DOHH2 (cell line): ENCODE data around the gene COQ9.

Experiments
- H3F3A ChIP-seq: fragments of 200-600 bp; sonication (generic), shearing (Covaris generic); 2 replicates; pipeline ENCODE4 v1.6.0; 2016; ENCODE audit warnings: antibody characterized with exemption, mild to moderate bottlenecking; ENCODE audit not compliant: control insufficient read depth, insufficient read depth
- H3K27ac ChIP-seq: fragments of 200-600 bp; sonication (generic); 2 replicates; pipeline ENCODE4 v1.5.1; 2014; ENCODE audit warnings: low read depth, mild to moderate bottlenecking, low read length, moderate library complexity
- H3K27me3 ChIP-seq: fragments of 200-600 bp; sonication (generic); 2 replicates; pipeline ENCODE4 v1.6.1; 2014; ENCODE audit warnings: mild to moderate bottlenecking, low read length, mixed read lengths; ENCODE audit not compliant: control insufficient read depth
- H3K36me3 ChIP-seq: fragments of 200-600 bp; sonication (generic); 2 replicates; pipeline ENCODE4 v1.6.1; 2014; ENCODE audit warnings: mild to moderate bottlenecking, low read length, moderate library complexity, mixed read lengths; ENCODE audit not compliant: control insufficient read depth
- H3K4me1 ChIP-seq: fragments of 200-600 bp; sonication (generic); 2 replicates; pipeline ENCODE4 v1.6.1; 2014; ENCODE audit warnings: mild to moderate bottlenecking, low read length, mixed read lengths; ENCODE audit not compliant: control insufficient read depth
- H3K4me2 ChIP-seq: fragments of 200-600 bp; sonication (generic); 2 replicates; pipeline ENCODE4 v1.6.0; 2014; ENCODE audit warnings: mild to moderate bottlenecking, low read length, moderate library complexity
- H3K4me3 ChIP-seq: fragments of 200-600 bp; sonication (generic); 2 replicates; pipeline ENCODE4 v1.5.1; 2014; ENCODE audit warnings: mild to moderate bottlenecking, low read length, mixed read lengths
- H3K79me2 ChIP-seq: fragments of 200-600 bp; sonication (generic); 2 replicates; pipeline ENCODE4 v1.6.1; 2014; ENCODE audit warnings: mild to moderate bottlenecking, low read length, mixed read lengths; ENCODE audit not compliant: control insufficient read depth
- H3K9me2 ChIP-seq: fragments of 200-600 bp; sonication (generic); replicated peaks from 2 replicates; pipeline ENCODE4 v1.6.1; 2014; ENCODE audit warnings: mild to moderate bottlenecking, low read length, mixed read lengths; ENCODE audit not compliant: control insufficient read depth
- H3K9me3 ChIP-seq: fragments of 200-600 bp; sonication (generic); 2 replicates; pipeline ENCODE4 v1.6.1; 2014; ENCODE audit warnings: antibody characterized with exemption, low read length, mixed read lengths; ENCODE audit not compliant: control insufficient read depth, insufficient read depth
- H4K20me1 ChIP-seq: fragments of 200-600 bp; sonication (generic); 2 replicates; pipeline ENCODE4 v1.6.0; 2014; ENCODE audit warnings: low read depth, mild to moderate bottlenecking, antibody characterized with exemption, low read length, moderate library complexity; ENCODE audit not compliant: control insufficient read depth, insufficient read depth
- EZH2phosphoT487 ChIP-seq: fragments of 200-600 bp; sonication (generic); IDR thresholded peaks from 2 replicates; pipeline ENCODE4 v1.6.1; 2017; ENCODE audit warnings: borderline replicate concordance, mild to moderate bottlenecking, antibody characterized with exemption, low read length, moderate library complexity, mixed read lengths
- TF ChIP-seq, protein P1 (sequence below): fragments of 200-600 bp; sonication (generic); IDR thresholded peaks from one replicate; pipeline ENCODE4 v1.5.1; 2014; ENCODE audit warnings: antibody characterized with exemption, mild to moderate bottlenecking, low read depth, low read length; ENCODE audit not compliant: poor library complexity, severe bottlenecking

Gene COQ9

GRCh38 chr16:57473906-57474305 lies 26.6 kb downstream of the COQ9 start:
- no peaks in the 10 kb centered on the region for H3K9me2 ChIP-seq
- H3K36me3 ChIP-seq = peaks cover 30% of the 10 kb centered on the region
- no peaks in the 10 kb centered on the region for H3K27me3 ChIP-seq
- H3F3A ChIP-seq = no peaks in the 10 kb centered on the region
- no peak overlapping the region for H3K4me3 ChIP-seq
- TF ChIP-seq EZH2phosphoT487 = no peak
- TF ChIP-seq, protein P1, sequence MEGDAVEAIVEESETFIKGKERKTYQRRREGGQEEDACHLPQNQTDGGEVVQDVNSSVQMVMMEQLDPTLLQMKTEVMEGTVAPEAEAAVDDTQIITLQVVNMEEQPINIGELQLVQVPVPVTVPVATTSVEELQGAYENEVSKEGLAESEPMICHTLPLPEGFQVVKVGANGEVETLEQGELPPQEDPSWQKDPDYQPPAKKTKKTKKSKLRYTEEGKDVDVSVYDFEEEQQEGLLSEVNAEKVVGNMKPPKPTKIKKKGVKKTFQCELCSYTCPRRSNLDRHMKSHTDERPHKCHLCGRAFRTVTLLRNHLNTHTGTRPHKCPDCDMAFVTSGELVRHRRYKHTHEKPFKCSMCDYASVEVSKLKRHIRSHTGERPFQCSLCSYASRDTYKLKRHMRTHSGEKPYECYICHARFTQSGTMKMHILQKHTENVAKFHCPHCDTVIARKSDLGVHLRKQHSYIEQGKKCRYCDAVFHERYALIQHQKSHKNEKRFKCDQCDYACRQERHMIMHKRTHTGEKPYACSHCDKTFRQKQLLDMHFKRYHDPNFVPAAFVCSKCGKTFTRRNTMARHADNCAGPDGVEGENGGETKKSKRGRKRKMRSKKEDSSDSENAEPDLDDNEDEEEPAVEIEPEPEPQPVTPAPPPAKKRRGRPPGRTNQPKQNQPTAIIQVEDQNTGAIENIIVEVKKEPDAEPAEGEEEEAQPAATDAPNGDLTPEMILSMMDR = no peak
- 0 out of 2 replicates have a peak, but pooled peaks cover 2% of the 10 kb centered on the region for H4K20me1 ChIP-seq
- no peak overlapping the region for H3K27ac ChIP-seq
- H3K79me2 ChIP-seq = no peaks in the 10 kb centered on the region
- no peaks in the 10 kb centered on the region for H3K9me3 ChIP-seq
- peaks cover 29% of the 10 kb centered on the region for H3K4me1 ChIP-seq
- H3K4me2 ChIP-seq = no peak overlapping the region

- H3K27me3 ChIP-seq = no peaks in the 10 kb centered on the region
- no peak for TF ChIP-seq EZH2phosphoT487
- TF ChIP-seq, protein P1 = no peak
- H3K4me2 ChIP-seq = peak overlapping the region; percentile 40; the same call in 1 of the 2 replicates
- no peaks in the 10 kb centered on the region for H3K9me2 ChIP-seq
- no peak overlapping the region for H3K27ac ChIP-seq
- no peaks in the 10 kb centered on the region for H3K9me3 ChIP-seq
- no peaks in the 10 kb centered on the region for H3F3A ChIP-seq
- H3K36me3 ChIP-seq = peaks cover 19% of the 10 kb centered on the region
- H3K4me3 ChIP-seq = no peak overlapping the region
- H3K79me2 ChIP-seq = no peaks in the 10 kb centered on the region
- H4K20me1 ChIP-seq = 0 out of 2 replicates have a peak, but pooled peaks cover 2% of the 10 kb centered on the region
- H3K4me1 ChIP-seq = peaks cover 34% of the 10 kb centered on the region
Observed at GRCh38 chr16:57474671-57475661, 27.7 kb downstream of the COQ9 start.

DNA sequence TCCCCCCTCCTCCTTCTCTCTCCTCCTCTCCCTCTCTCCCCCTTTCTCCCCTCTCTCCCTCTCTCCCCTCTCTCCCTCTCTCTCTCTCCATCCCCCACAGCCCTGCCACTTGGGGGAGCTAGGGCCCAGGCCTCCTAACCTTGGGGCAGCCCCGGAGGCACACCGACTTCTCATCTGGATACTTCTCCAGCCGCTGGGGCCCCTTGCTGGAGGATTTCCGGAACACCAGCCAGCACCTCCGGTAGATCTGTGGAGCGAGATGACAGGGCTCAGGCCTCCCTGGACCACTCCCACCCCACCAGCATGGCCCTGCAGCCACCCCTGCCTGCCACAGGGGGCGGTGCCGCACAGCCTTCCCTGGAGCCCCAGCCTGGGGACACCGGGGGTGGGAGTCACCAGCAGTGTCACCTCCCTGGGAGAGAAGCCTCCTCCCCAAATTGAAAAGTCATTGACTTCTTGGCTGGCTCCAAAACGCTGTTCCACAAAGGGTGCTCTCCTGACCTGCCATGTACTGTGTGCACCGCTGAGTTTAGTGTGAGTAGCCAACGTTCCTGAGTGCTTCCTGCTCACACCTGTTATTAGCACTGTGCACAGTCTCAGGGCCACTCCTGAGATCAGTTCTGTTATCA lies 28.5 kb downstream of the COQ9 start:
- Histone ChIP-seq H3K4me2 (peak overlapping the region; percentile 40), H3K9me2 (no peaks in the 10 kb centered on the region), H3K4me3 (no peak overlapping the region), H3K27ac (no peak overlapping the region), H4K20me1 (0 out of 2 replicates have a peak, but pooled peaks cover 2% of the 10 kb centered on the region), H3K9me3 (no peaks in the 10 kb centered on the region), H3F3A (no peaks in the 10 kb centered on the region), H3K27me3 (no peaks in the 10 kb centered on the region), H3K79me2 (no peaks in the 10 kb centered on the region), H3K4me1 (peaks cover 34% of the 10 kb centered on the region), H3K36me3 (peaks cover 11% of the 10 kb centered on the region)
- TF ChIP-seq, protein P1 = peak; percentile 76
- TF ChIP-seq EZH2phosphoT487 = no peak
